HG02610 (cell line): ENCODE measurements around the gene HSD11B1L.

Experiments used
- ATAC-seq: cut with Tn5 transposase; IDR thresholded peaks from one replicate; pipeline ENCODE4 v1.9.1; 2021; ENCODE audit warnings: mild to moderate bottlenecking, moderate library complexity; ENCODE audit not compliant: unreplicated experiment

HSD11B1L gene

DNA sequence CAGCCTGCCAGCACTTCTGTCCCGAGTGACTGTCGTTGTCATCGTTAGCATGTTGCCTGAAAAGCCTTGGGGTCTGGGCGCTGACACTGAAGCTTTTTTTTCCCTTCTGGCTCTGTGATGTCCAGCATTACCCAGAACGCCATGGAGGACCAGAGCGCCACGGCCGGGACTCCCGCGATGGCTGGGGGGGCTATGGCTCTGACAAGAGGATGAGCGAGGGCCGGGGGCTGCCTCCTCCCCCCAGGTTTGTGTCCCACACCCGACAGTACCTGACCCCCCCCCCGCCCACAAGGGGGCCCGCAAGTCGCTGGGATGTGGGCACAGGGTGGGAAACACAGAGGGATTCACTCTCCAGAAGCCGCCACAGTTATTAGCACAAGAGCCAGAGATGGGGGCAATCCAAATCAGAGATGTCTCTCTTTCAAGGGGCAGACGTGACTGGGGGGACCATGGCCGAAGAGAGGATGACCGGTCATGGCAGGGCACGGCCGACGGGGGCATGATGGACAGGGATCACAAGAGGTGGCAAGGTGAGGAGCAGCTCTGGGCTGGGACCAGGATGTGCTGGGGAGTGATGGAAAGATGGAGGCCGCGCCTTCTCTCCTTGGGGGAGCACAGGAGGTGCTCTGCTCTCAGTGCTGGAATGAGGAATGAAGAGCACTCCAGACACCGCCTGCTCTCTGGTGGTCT, 13.8 kb upstream of the HSD11B1L start:
- no peak for ATAC-seq

DNA sequence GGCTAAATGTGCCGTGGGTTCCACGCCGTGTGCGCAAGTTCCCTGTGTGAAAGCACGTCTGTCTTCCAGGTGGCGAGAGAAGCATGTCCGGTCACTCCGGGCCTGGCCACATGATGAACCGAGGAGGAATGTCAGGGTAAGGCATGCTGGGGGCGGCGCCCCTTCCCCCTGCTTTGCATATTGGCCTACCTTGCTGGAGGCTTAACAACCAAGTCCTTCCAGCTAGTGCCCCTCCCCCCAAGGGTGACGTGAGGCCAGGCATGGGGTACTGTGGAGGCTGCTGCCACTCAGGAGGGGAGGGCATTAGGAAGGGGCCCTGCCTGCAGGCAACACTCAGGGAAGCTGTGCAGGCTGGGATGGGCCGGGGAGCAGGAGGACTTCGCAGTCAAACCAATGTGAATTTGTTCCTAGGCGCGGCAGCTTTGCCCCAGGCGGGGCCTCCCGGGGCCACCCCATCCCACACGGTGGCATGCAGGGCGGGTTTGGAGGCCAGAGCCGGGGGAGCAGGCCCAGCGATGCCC, 13.0 kb upstream of the HSD11B1L start:
- ATAC-seq, result no peak

DNA sequence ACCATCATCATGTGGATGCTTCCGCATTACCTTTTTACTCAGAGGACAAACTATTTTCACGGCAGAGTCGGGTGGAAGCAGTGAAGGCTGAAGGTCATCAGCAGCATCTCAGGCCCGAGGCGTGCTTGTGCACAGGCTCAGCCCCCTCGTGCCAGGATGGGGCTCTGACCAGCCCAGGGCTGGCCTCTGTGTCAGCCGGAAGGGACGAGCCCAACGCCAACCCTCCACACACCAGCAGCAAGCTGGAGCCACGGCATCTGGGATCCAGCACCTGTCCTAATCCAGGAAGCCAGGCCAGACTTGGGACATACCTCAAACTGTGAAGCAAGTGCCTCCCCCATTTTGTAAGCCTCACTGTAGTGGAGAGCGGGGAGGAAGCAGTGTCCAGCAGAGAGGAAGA, 11.6 kb upstream of the HSD11B1L start:
- no peak for ATAC-seq

DNA sequence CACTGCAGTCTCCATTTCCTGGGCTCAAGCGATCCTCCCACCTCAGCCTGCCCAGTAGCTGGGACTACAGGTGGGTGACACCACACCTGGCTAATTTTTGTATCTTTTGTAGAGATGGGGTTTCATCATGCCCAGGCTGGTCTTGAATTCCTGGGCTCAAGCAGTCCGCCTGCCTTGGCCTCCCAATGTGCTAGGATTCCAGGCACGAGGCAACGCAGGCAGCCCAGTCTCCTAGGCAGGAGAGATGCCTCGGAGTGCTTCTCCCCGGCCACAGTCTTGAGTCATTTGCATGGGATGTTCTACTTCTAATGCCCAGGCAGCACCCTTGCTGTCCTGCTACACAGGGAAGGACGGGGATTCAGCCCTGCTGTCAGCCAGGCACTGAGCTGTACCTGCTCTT, 9.2 kb upstream of the HSD11B1L start:
- no peak for ATAC-seq

DNA sequence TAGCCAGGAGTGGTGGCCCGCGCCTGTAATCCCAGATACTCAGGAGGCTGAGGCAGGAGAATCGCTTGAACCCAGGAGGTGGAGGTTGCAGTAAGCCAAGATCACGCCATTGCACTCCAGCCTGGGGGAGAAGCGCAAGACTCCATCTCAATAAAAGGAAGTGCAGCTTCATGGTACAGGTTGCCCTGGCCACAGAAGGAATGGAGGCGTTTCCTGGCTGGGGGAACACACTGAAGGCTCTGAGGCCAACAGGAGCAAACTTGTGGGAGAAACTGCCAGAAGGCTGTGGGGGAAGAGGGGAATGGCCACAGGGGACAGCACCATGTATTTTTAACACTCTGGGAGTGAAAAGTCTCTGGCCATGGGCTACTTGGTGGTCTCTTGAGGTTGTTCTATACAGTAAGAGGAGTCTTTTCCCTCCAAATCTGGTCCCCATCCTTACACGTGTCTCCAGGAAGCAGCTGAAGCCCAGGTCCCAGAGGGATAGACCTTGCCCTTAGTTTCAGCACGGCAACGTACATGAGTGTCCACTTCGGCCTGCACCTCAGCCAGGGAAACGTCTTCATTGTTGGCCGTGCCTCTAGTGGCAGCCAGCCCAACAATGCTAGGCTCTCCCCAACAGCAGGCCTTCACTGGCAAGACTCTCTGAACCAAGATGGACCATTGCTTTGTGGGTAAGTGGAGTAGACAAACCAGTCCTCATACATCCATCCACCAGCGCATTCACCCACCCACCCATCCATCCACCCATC, 7.9 kb upstream of the HSD11B1L start:
- no peak for ATAC-seq

DNA sequence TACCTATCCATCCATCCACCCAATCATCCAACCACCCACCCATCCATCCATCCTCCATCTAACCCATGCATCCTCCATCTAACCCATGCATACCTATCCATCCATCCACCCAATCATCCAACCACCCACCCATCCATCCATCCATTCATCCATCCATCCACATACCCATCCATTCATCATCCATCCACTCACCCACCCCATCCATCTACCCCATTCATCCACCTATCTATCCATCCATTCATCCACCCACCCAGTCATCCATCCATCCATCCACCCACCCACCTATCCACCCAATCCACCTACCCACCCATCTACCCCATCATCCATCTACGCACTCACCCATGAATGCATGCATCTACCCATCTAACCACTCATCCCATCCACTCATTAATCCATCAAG, 7.1 kb upstream of the HSD11B1L start:
- no peak for ATAC-seq

DNA sequence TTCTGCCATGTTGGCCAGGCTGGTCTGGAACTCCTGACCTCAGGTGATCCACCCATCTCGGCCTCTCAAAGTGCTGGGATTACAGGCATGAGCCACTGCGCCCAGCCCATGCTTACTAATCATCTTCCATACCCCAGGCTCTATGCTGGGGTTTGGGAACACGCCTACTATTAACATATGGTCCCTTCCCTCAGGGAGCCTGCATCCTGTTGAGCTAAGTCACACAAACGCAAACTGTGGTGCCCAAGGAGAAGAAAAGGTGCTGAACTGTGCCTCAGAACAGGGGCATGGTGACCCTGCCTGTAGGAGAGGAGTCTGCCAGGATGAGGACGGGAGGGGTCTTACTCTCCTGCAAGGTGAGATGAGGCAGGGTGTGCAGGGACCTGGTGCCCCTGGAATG, 6.1 kb upstream of the HSD11B1L start:
- ATAC-seq, result no peak

DNA sequence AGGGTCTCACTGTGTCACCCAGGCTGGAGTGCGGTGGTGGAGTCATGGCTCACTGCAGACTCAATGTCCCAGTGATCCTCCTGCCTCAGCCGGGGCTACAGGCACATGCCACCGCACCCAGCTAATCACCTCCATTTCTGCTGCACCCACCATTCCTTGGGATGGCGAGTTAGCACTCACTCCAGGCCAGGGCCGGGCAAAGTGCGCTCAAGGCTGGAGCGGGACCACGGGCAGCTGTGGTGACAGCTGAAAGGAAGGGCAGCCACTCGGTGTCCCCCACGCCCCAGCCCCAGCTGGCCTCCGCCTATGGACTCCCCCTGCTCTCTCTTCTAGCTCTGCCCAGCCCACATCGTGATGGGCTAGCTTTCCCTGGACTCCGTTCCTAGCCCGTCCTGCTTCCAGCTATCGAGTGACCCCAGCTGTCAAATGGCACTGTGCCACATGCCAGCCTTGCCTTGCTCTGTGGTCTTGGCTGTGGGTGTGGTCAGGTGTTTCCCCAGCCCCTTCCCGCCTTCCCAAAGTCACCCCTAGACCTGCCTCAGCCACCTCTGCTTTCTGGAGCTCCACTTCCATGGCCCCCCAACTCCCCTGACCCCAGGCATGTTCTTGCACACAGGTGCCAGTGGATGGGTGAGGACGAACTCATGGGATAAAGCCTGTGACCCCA, 4.6 kb upstream of the HSD11B1L start:
- ATAC-seq, result no peak

DNA sequence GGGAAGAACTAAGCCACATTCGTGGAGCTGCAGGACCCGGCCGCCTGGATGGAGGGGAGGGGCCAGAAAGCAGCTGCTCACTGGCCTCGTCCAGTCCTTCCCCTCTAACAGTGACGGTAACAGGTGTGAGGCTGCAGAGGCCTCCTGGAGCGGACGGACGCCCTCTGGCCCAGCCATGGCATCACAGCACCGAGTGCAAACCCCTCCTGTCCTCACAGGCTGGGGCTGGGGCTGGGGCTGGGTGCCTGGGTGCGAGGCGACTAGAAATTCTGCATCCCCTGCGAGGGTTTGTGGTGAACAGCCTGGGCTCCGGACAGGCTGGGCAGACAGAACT, 4.1 kb upstream of the HSD11B1L start:
- ATAC-seq, result no peak

DNA sequence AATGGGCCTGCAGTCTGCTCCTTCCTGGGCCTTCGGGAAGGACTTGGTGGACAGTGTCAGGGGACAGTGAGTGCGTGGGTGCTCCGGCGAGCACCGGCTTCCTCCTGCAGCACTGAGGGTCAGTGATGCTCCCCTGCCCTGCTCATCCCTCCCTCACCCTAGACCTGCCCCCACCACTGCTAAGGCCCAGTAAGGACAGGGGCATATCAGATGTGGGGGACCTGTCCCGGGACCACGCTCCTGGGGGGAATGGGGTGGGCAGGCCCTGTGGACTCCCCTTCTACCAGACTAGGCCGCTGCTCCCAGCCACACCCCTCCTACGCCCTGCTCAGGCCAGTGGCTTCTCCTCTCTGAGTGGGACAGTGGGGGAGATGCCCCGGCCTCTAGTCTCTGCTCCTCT, 3.7 kb upstream of the HSD11B1L start:
- no peak for ATAC-seq

DNA sequence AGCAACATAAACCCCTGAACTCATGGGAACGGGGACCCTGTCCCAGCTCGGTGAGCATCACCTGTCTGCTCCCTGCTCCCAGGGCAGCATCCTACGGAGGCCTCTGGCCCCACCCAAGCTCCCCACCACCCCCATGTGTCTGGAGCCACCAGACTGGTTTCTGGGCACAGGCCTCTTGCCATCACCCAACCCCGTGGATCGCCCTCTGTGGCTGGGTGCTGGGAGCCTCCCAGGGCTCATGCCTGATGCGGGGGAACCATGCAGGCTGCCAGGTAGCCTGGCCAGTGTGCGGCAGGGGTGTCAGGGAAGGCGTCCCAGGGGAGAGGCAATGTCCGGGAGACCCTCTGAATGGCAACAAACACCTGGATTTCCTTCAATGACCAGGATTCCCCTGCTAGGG, 3.2 kb upstream of the HSD11B1L start:
- no peak for ATAC-seq

DNA sequence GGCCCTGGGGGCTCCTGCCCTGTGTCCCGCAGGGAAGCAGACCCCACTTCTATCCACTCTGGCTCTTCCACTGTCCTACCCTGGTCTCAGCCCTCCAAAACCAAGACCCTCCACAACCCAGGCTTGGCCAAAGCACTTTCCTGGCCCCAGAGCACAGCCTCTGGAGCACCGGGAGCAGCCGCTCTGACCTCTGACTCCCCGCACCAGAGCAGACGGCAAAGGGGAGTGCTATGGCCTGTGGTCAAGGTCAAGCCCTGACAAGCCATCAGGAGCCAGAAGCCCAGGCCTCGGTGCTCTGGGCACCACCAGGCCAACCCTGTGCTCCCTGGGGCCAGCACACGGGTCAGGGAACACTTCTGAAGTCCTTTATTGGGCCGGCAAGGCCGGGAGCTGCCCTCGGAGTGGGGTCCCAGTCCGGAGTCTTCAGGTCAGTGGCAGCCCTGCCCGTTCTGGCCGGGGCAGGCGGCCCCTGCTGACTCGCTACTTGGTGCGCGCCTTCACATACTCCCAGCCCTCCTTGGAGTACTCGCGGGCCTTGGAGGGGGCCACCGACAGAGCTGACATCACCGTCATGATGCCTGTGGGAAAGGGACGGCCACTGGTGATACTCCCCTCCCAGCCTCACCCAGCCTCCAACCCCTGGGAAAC, 2.6 kb upstream of the HSD11B1L start:
- no peak for ATAC-seq

DNA sequence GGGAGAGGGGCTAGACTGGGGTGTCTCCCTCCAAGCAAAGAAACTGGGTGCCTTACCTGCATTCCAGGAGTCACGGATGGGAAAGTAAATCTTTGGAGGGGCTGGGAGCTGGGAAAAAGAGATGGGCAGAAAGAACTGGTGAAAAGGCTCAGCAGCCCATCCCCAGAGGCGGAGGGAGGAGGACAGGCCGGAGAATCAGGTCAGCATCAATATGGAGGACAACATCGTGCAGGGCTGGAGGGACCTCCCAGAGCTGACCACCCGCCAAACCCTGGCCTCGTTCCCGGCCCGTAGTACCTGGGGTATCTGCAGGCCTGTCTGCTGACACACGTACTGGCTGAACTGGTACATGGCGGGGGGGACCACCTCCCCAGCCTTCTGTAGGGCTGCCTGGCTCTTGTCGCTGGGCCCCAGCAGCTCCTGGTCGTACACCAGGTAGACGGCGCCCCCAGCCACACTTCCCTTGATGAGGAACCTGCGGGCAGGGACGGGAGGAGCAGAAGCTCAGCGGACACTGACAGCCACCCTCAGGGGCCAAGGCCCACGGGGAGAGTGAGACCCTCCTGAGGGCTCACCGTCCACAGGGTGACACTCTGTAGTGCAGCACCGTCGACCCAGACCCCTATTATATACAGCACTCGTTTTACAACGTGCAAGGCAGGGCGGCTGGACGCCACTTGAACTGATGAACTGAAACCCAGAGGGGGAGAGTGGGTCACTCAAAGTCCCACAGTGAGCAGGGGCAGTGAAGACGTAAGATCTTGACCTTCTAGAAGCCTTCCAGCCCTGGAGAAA, 1.3 kb upstream of the HSD11B1L start:
- no peak for ATAC-seq

DNA sequence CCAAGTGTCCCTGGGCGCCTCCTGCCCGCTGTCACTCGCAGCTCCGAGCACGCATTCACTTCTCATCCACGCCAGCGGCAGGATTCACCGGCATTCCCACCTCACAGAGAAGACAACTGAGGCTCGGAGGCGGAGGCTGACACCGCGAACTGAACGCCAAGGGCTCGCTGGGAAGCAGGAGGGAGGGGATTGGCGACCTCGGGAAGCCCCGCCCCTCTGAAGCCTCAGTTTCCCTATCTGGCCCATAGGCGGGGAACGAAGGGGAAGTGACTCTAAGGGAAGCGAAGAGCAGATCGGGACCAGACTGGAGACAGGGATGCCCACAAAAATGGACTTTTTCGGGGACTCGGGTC, 767 bp upstream of the HSD11B1L start:
- ATAC-seq, result no peak

DNA sequence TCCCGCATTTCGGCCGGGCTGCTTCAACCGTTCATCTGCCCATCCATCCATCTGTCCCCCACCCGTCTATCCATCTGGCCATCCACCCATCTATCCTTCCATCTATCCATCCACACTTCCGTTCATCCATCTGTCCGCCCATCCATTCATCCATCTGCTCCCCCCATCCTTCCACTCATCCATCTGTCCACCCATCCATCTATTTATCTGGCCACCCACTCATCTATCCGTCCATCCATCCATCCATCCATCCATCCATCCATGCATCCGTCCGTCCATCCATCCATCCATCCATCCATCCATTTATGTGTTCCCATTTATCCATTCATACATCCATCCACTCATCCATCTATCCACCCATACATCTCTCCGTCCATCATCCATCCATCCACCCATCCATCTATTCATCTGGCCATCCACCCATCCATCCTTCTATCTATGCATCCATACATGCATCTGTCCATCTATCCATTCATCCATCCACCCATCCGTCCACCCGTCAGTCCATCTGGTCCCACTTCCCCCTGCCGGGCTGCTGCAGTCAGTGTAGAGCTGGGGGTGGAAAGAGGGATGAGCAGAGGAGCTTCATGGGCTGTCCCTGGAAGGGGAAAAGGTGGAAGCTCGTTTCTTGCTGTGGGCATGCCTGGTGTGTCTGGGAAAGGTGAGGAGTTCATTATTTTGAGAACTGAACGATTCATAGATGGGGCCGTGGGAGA, 722 bp downstream of the HSD11B1L start:
- no peak for ATAC-seq

DNA sequence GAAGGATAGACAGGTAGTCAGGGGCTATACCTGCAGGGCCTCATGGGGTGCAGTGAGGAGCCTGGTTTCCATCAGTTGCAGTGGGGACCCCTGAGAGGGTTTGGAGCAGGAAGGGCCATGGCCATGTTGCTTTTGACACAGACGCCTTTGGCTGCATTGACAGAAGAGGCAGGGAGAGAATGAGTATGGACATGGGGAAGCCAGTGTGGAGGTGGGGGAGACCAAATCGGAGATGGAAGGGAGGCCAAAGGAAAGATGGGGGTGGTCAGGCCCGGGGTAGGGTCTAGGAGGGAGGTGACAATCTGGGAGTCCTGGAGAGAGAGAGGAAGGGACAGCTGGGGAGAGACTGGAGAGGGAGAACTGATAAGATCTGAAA, 1.3 kb downstream of the HSD11B1L start:
- no peak for ATAC-seq

DNA sequence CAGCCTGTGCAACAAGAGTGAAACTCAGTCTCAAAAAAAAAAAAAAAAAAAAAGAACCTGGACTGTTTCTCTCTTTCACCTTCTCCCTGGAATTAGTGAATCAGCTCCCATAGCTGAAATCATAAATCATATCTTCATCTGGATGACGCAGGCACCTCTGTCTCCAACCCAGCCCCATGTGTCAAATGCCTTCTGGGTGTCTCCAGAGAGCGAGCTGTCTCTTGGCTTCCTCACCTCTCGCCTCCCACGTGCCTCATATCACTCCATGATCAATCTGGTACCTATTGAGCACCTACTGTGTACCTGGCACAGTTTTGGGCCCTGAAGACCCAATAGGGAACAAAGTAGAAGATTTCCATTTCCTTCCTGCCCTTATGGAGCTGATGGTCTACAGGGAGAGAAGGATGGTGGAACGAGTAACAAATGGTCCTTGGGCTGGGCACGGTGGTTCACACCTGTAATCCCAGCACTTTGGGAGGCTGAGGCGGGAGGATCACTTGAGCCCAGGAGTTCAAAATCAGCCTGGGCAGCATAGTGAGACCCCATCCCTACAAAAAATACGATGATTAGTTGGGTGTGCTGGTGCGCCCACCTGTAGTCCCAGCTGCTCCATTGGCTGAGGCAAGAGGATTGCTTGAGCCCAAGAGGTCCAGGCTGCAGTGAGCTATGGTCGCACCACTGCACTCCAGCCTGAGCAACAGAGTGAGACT, 2.5 kb downstream of the HSD11B1L start:
- ATAC-seq, result no peak

DNA sequence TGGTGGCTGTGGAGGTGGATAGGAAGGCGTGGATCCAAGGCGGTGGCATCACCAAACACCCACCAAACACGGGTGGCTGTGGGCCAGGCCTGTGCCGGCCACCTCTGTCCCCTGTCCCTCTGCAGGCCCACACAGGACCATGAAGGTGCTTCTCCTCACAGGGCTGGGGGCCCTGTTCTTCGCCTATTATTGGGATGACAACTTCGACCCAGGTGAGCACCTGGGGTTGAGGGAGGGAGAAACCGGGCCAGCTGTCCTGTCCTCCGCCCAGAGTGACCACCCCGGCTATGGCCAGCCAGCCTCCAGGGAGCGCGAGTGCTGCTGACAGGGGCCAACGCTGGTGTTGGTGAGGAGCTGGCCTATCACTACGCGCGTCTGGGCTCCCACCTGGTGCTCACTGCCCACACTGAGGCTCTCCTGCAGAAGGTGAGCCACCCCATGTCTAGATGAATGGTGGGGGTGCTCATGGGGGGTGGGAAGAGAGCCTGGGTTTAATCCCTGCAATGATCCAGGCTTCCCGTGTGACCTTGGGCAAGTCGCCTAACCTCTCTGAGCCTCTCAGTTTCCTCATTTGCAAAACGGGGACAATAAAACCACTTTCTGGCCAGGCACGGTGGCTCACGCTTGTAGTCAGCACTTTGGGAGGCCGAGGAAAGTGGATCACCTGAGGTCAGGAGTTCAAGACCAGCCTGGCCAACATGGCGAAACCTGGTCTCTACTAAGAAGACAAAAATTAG, 4.0 kb downstream of the HSD11B1L start:
- no peak for ATAC-seq

DNA sequence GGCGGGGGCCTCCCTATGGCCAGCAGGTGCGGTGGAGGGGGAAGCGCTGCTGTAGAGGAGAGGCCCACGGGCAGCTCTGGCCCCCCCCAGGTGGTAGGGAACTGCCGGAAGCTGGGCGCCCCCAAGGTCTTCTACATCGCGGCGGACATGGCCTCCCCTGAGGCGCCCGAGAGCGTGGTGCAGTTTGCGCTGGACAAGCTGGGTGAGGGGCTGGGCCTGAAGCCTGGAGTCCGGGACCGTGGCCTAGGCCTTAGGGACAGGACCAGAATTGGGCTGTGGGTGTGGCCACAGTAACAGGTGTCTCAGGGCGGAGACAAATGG, 5.5 kb downstream of the HSD11B1L start:
- ATAC-seq, result no peak
